ENCODE data around the gene PSMD5. TPM values are rescaled to one million over a fixed set of nuclear protein-coding genes. Genes with fewer than 3 reads are reported as not detected.

PSMD5 gene
- total and polyA plus RNA-seq, 2 donors (not counting 1 experiment from before 2014, with no cell fraction given), result 33.9 to 48.3 TPM

DNA sequence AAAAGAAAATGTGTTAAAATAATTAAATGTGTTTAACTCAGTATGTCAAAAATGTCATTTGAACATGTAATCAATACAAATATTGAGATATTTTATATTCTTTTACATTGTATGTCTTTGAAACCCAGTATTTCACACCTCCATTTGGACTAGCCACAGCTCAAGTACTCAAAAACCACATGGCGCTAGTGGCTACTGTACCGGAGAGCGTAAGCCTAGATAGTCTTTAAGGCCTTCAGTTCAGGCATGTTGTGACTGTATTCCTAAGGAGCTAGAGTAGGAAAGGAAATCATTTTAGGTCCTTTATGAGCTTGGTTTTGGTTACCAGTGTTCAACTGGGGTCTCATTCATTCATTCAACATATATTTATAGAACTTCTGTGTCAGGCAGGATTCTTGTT lies 62.4 kb downstream of the PSMD5 start:
- Histone ChIP-seq H2AFZ (ENCODE audit: low read length) (no peak overlapping the region), H3K9ac (ENCODE audit: insufficient read depth, low read length) (no peak overlapping the region), H3K27ac (ENCODE audit: insufficient read depth, low read length) (no peak overlapping the region), H3K27me3 (ENCODE audit: control insufficient read depth, insufficient read depth, low read length) (no peaks in the 10 kb centered on the region), H3K79me2 (ENCODE audit: control insufficient read depth, insufficient read depth, low read length) (peaks cover 6% of the 10 kb centered on the region), H3K4me3 (replicated peaks in 1 of 4; ENCODE audit: control extremely low read depth in 1 of 4, insufficient read depth in 1 of 4, low read depth in 3 of 4, low read length in 4 of 4) (no peak overlapping the region), H3K36me3 (ENCODE audit: control insufficient read depth, insufficient read depth, low read length) (peaks cover 6% of the 10 kb centered on the region), H3K4me1 (ENCODE audit: control insufficient read depth, extremely low read depth, insufficient read depth, low read length) (no peaks in the 10 kb centered on the region), H3K4me2 (ENCODE audit: extremely low read depth, insufficient read depth, low read length) (no peak overlapping the region), H3K9me3 (ENCODE audit: control insufficient read depth, insufficient read depth, low read depth, low read length) (no peaks in the 10 kb centered on the region), H4K20me1 (ENCODE audit: control insufficient read depth, extremely low read depth, insufficient read depth, low read length) (no peaks in the 10 kb centered on the region)
- TF ChIP-seq, protein P1, sequence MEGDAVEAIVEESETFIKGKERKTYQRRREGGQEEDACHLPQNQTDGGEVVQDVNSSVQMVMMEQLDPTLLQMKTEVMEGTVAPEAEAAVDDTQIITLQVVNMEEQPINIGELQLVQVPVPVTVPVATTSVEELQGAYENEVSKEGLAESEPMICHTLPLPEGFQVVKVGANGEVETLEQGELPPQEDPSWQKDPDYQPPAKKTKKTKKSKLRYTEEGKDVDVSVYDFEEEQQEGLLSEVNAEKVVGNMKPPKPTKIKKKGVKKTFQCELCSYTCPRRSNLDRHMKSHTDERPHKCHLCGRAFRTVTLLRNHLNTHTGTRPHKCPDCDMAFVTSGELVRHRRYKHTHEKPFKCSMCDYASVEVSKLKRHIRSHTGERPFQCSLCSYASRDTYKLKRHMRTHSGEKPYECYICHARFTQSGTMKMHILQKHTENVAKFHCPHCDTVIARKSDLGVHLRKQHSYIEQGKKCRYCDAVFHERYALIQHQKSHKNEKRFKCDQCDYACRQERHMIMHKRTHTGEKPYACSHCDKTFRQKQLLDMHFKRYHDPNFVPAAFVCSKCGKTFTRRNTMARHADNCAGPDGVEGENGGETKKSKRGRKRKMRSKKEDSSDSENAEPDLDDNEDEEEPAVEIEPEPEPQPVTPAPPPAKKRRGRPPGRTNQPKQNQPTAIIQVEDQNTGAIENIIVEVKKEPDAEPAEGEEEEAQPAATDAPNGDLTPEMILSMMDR (conservative IDR thresholded peaks at IDR 0.05 in 1 of 2, IDR thresholded peaks at IDR 0.05 in 1 of 2; ENCODE audit: low read depth in 1 of 2, low read length in 2 of 2), result no peak
- TF ChIP-seq EZH2 (IDR thresholded peaks at IDR 0.05; ENCODE audit: low read length, missing control alignments), result no peak
- DNase-seq (ENCODE audit: low read depth in 2 of 2), result no peak

GRCh38 chr9:120779227-120779626 lies 63.5 kb downstream of the PSMD5 start:
- no peaks in the 10 kb centered on the region for H3K9me3 ChIP-seq (ENCODE audit: control insufficient read depth, insufficient read depth, low read depth, low read length)
- no peaks in the 10 kb centered on the region for H3K27me3 ChIP-seq (ENCODE audit: control insufficient read depth, insufficient read depth, low read length)
- no peak overlapping the region for H3K4me2 ChIP-seq (ENCODE audit: extremely low read depth, insufficient read depth, low read length)
- no peak overlapping the region for H3K4me3 ChIP-seq (replicated peaks in 1 of 4; ENCODE audit: control extremely low read depth in 1 of 4, insufficient read depth in 1 of 4, low read depth in 3 of 4, low read length in 4 of 4)
- peaks cover 4% of the 10 kb centered on the region for H3K79me2 ChIP-seq (ENCODE audit: control insufficient read depth, insufficient read depth, low read length)
- no peaks in the 10 kb centered on the region for H3K4me1 ChIP-seq (ENCODE audit: control insufficient read depth, extremely low read depth, insufficient read depth, low read length)
- H3K9ac ChIP-seq (ENCODE audit: insufficient read depth, low read length), result no peak overlapping the region
- no peak for DNase-seq (ENCODE audit: low read depth in 2 of 2)
- H3K27ac ChIP-seq (ENCODE audit: insufficient read depth, low read length), result no peak overlapping the region
- no peaks in the 10 kb centered on the region for H4K20me1 ChIP-seq (ENCODE audit: control insufficient read depth, extremely low read depth, insufficient read depth, low read length)
- no peak overlapping the region for H2AFZ ChIP-seq (ENCODE audit: low read length)
- TF ChIP-seq, protein P1 (conservative IDR thresholded peaks at IDR 0.05 in 1 of 2, IDR thresholded peaks at IDR 0.05 in 1 of 2; ENCODE audit: low read depth in 1 of 2, low read length in 2 of 2), result no peak
- no peak for TF ChIP-seq EZH2 (IDR thresholded peaks at IDR 0.05; ENCODE audit: low read length, missing control alignments)
- H3K36me3 ChIP-seq (ENCODE audit: control insufficient read depth, insufficient read depth, low read length), result peaks cover 6% of the 10 kb centered on the region

- Histone ChIP-seq H3K27ac (ENCODE audit: insufficient read depth, low read length) (no peak overlapping the region), H3K36me3 (ENCODE audit: control insufficient read depth, insufficient read depth, low read length) (peaks cover 6% of the 10 kb centered on the region), H3K4me1 (ENCODE audit: control insufficient read depth, extremely low read depth, insufficient read depth, low read length) (no peaks in the 10 kb centered on the region), H2AFZ (ENCODE audit: low read length) (no peak overlapping the region), H3K9ac (ENCODE audit: insufficient read depth, low read length) (no peak overlapping the region), H3K79me2 (ENCODE audit: control insufficient read depth, insufficient read depth, low read length) (peaks cover 4% of the 10 kb centered on the region), H3K27me3 (ENCODE audit: control insufficient read depth, insufficient read depth, low read length) (no peaks in the 10 kb centered on the region), H3K9me3 (ENCODE audit: control insufficient read depth, insufficient read depth, low read depth, low read length) (no peaks in the 10 kb centered on the region), H4K20me1 (ENCODE audit: control insufficient read depth, extremely low read depth, insufficient read depth, low read length) (no peaks in the 10 kb centered on the region), H3K4me3 (replicated peaks in 1 of 4; ENCODE audit: control extremely low read depth in 1 of 4, insufficient read depth in 1 of 4, low read depth in 3 of 4, low read length in 4 of 4) (no peak overlapping the region), H3K4me2 (ENCODE audit: extremely low read depth, insufficient read depth, low read length) (no peak overlapping the region)
- DNase-seq (ENCODE audit: low read depth in 2 of 2), result no peak
- TF ChIP-seq, protein P1 (conservative IDR thresholded peaks at IDR 0.05 in 1 of 2, IDR thresholded peaks at IDR 0.05 in 1 of 2; ENCODE audit: low read depth in 1 of 2, low read length in 2 of 2), result no peak
- no peak for TF ChIP-seq EZH2 (IDR thresholded peaks at IDR 0.05; ENCODE audit: low read length, missing control alignments)
These were observed 64.0 kb downstream of the PSMD5 start for GRCh38 chr9:120778758-120779157.

Data from fibroblast of lung (primary cell).